ENCODE data around the gene GOLPH3L.

DNA sequence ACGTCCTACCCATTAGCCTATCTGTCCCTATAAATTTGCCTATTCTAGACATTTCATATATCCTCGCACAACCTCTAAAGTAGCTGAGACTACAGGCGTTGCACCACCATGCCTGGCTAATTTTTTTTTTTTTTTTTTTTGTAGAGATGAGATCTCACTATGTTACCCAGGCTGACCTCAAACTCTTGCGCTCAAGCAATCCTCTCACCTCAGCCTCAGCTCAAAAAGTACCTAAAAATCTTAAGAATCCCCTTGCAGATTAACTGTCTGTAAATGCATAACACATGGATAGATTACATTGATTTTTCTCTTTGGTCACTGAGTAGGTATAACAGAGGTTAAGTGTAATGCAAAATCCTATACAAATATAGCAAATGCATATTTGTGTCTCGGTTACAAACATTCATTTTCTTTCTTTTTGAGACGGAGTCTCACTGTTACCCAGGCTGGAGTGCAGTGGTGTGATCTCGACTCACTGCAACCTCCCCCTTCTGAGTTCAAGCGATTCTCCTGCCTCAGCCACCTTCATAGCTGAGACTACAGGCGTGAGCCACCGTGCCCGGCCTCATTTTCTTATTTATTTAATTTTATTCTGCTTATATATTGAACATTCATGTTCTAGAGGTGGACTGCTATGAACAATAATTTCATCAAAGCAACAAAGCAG, 21.4 kb upstream of the GOLPH3L start:
- TF ChIP-seq CTCF (IDR thresholded peaks at IDR 0.05) (no peak), POLR2A (IDR thresholded peaks at IDR 0.05) (no peak), POLR2AphosphoS5 (IDR thresholded peaks at IDR 0.05) (no peak), EP300 (IDR thresholded peaks at IDR 0.05) (no peak)

Measured in sigmoid colon (tissue), 4 donors.